HG03378 (cell line): Measurements from ENCODE around the gene FAM187B.
"Not testable (repeated sequence)": the region's sequence is repeated elsewhere in the genome, so short reads cannot be mapped to it uniquely, and the experiment has no call there.

ENCODE experiments used
- ATAC-seq: cut with Tn5 transposase; IDR thresholded peaks from one replicate; pipeline ENCODE4 v1.9.1; 2021; ENCODE audit warnings: mild to moderate bottlenecking, moderate library complexity; ENCODE audit not compliant: unreplicated experiment

FAM187B gene

DNA sequence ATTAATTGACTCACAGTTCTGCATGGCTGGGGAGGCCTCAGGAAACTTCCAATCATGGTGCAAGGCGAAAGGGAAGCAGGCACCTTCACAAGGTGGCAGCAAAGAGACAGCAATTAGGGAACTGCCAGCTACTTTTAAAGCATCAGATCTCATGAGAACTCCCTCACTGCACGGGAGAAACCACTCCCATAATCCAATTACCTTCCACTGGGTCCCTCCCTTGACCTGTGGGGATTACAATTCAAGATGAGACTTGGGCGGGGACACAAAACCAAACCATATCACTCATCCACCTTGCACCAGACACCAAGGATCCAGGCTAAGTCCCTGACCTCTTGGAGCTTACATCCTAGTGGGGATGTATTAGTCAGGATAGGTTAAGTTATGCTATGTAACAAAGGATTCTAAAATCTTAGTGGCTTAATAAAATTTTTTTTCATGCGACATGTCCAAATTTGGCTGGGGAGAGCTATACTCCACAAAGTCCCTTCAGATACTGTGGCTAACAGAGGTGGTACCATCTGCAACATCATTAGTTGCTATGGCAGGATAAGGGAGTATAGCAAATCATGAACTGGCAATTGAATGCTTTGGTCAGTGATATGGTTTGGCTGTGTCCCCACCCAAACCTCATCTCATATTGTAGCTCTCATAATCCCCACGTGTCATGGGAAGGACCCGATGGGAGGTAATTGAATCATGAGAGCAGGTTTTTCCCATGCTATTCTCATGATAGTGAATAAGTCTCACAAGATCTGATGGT, 8.3 kb upstream of the FAM187B start:
- ATAC-seq: no peak

GRCh38 chr19:35232912-35233311, 4.4 kb upstream of the FAM187B start:
- no peak for ATAC-seq

- no peak for ATAC-seq
These were observed 3.6 kb upstream of the FAM187B start for GRCh38 chr19:35231956-35232645.

DNA sequence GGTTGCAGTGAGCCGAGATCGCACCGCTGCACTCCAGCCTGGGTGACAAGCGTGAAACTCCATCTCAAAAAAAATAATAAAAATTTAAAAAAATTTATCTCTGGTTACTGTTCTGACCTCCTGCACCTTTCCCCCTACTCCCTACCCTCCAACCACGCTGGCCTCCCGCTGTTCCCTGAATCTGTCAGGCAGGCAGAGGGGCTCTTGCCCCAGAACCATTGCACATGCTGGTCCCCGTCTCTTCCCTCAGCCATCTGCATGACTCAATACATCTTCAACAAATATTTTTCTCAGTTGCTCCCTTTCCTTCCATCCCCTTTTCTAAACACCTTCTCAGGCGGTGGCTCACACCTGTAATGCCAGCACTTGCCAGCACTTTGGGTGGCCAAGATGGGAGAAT, 1.1 kb upstream of the FAM187B start:
- ATAC-seq: no peak

- ATAC-seq: no peak
These were observed 1.8 kb downstream of the FAM187B start for GRCh38 chr19:35226748-35227147.

DNA sequence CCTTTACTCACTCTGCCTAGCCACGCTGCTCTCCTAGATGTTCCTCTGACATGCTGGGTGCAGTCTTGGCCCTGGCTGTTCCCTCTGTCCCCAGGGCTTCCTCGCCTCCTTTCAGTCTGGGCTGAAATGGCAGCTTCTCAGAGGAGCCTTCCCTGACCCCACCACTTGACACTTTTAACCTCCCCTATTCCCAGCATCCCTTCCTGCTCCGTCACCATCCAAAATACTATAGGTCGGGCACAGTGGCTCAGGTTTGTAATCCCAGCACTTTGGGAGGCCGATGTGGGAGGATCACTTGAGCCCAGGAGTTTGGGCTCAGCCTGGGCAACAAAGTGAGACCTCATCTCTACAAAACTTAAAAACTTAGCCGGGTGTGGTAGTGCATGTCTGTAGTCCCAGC, 2.6 kb downstream of the FAM187B start:
- ATAC-seq: no peak

- ATAC-seq: no peak
These were observed 3.6 kb downstream of the FAM187B start for GRCh38 chr19:35224681-35225571.

DNA sequence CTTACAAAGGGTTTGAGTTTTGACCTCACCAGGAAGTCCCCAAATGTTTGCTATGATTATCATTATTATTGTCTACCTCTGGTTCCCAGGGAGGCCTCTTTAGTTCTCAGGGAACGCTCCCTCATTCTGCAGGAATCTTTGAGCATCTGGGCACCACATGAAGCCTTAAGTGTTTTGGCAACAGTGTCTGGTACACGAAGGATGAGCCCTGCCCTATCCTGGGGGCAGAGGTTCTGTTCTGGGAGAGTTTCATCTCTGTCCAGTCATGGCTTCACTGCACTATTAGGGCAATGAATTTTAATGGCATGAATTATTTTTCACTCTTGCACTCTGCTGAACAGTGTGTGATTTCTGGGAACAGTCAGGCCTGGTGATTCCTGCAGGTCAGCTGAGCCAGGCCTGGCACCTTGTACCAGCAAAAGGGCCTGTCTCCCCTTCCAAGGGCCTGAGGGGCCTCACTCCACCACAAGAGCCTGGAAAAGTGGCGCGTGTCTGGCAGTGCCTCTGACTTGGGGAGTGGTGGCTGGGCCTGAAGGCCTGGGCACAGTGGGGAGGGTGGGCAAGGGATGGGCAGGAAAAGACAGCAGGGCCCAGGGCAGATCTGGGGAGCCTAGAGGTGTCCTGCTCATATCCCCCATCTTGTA, 4.6 kb downstream of the FAM187B start:
- no peak for ATAC-seq

DNA sequence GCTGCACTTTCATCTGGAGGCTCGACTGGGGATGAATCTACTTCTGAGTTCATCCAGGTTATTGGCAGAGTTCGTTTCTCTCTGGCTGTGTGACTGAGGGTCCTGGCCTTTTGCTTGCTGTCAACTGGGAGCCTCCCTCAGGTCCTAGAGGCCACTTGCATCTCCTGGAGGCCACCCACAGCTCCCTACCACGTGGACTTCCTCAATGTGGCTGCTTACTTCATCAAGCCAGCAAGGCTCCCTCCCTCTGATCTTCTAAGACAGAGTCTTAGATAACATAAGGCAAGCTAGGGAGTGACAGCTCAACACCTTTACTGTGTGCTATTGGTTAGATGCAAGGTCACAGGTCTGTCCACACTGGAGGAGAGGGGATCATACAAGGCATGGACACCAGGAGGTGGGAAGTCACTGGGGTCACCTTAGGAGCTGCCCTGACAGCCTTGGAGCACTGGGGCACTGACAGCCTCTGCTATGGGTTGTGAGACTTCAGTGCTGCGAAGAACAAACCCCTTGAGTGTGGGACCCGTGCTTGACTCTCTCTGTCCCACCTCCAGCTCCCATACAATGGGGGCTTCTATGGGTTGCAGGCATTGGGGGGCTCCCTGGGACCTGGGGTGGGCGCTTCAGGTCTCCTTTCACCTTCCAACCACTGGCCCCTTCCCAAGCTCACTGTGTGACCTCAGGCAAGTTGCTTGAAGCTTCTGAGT, 5.3 kb downstream of the FAM187B start:
- ATAC-seq: no peak

GRCh38 chr19:35222373-35223015, 6.0 kb downstream of the FAM187B start:
- ATAC-seq: no peak

DNA sequence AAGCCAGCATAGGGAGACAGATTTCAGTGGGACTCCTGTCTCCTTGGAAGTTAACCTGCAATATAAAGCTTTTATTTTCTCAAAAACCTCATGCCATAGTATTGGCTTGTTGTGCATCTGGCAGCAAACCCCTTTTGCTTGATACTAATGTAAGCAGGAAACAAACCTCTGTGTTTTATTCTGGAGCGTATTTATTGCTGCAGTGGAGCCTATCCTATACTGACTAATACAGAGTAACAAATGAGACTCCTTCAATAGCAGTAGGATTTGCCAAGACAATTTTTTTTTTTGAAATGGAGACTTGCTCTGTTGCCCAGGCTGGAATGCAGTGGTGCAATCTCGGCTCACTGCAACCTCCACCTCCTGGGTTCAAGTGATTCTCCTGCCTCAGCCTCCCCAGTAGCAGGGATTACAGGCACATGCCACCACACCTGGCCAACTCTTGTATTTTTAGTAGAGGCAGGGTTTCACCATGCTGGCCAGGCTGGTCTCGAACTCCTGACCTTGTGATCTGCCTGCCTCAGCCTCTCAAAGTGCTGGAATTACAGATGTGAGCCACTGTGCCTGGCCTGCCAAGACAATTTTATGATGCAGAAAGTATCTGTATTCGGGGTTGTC, 7.5 kb downstream of the FAM187B start:
- not testable (repeated sequence) for ATAC-seq

GRCh38 chr19:35220315-35220921, 8.1 kb downstream of the FAM187B start:
- no peak for ATAC-seq

DNA sequence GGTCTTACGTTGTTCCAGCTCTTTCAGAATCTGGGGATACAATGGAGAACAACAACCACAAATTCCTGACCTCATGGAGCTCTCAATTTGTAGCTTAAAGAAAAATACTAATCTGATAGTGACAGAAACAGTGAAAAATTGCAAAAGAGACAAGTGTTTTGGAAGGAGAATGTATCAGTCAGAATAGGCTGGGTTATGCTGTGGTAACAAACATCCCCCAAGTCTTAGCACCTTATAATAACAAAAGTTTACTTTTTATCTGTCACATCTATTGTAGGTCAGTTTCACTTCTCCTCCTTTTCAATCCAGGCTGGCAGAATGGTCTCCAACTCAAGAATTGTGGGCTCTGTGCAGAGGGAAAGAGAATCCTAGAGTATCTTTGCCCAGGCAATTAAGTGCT, 9.5 kb downstream of the FAM187B start:
- no peak for ATAC-seq

- no peak for ATAC-seq
These were observed 10.9 kb downstream of the FAM187B start for GRCh38 chr19:35217649-35217990.

GRCh38 chr19:35216833-35217648, 11.5 kb downstream of the FAM187B start:
- ATAC-seq: no peak

DNA sequence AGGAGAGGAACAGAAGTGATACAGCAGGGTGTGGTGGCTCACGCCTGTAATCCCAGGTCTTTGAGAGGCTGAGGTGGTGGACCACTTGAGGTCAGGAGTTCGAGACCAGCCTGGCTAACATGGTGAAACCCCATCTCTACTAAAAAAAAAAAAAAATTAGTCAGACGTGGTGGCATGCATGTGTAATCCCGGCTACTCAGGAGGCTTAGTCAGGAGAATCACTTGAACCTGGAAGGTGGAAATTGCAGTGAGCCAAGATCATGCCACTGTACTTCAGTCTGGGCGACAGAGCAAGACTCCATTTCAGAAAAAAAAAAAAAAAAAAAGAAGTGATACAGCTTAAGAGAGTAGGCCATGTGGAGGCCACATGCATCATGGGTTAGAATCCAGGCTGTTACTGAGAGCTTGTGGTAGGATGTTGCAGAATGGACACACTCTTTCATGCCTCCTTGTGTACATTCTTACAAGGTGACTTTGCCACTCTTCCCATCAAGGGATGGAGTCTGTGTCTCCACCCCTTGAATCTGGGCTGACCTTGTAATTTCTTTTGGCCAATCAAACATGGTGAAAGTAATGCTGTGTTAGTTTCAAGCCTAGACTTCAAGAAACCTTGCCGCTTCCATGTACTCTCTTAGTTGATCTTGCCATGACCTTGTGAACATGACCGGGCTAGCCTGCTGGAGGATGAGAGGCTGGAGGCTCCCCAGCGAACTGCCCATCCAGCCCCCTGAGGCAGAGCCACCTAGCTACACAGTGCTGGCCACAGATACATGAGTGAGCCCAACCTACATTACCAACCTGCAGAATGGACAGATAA, 12.3 kb downstream of the FAM187B start:
- ATAC-seq: no peak

DNA sequence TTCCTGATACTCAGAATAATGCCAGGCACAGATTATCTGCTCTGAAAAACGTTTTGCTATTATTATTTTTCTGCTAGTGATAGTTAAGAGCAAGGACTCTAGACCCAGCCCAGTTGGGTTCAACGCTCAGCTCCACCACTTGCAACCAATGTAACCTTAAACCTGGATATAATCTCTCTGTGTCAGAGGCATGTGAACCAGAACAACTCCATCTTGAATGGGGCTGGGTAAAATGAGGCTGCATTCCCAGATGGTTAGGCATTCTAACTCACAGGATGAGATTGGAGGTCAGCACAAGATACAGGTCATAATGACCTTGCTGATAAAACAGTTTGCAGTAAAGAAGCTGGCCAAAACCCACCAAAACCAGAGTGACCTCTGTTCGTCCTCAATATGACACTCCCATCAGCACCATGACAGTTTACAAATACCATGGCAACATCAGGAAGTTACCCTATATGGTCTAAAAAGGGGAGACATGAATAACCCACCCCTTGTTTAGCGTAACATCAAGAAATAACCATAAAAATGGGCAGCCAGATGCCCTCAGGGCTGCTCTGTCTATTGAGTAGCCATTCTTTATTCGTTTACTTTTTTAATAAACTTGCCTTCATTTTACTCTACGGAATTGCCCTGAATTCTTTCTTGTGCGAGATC, 13.6 kb downstream of the FAM187B start:
- ATAC-seq: no peak
